ENCODE data around the gene ANKRD33B. TPM values are rescaled to one million over a fixed set of nuclear protein-coding genes. Genes with fewer than 3 reads are reported as not detected.

The ANKRD33B gene
- total and polyA plus RNA-seq, 2 experiments from 2014 or later = 2.9 to 15.4 TPM

DNA sequence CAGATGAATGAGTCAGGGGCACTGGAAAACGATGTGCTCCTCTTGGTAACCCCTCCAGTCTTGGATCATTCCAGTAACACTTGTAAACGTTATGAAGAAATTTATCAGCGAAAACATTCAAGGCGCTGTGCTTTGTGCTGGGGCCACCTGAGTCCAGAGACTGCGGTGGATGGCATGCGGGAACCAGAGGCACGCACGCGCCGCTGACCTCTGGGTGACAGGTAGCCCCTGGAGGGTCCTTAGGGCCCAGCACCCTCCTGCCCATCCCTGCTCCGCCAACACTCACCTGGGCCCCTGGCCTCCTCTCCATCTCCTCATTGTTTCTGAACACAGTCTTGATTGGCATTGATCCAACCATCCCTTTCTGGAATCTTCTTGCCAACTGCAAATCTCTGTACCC is 110.2 kb downstream of the ANKRD33B start:
- Histone ChIP-seq H3K27ac (ENCODE audit: low read depth) (no peak overlapping the region), H4K20me1 (replicated peaks; ENCODE audit: insufficient read depth) (no peaks in the 10 kb centered on the region), H3K79me2 (replicated peaks; ENCODE audit: insufficient read depth) (no peaks in the 10 kb centered on the region), H2AFZ (no peak overlapping the region), H3K4me3 (no peak overlapping the region), H3K4me1 (ENCODE audit: insufficient read depth) (no peaks in the 10 kb centered on the region), H3F3A (replicated peaks; ENCODE audit: low read depth) (no peaks in the 10 kb centered on the region), H3K27me3 (ENCODE audit: insufficient read depth) (no peaks in the 10 kb centered on the region), H3K36me3 (ENCODE audit: insufficient read depth) (no peaks in the 10 kb centered on the region), H3K4me2 (no peak overlapping the region), H3K9me2 (ENCODE audit: insufficient read depth) (no peaks in the 10 kb centered on the region)
- Mint-ChIP-seq H3K4me1 (peaks cover 2% of the 10 kb centered on the region; the same call in 2 of the 3 replicates), H3K36me3 (ENCODE audit: low read depth) (peaks cover 19% of the 10 kb centered on the region), H3K9me3 (peaks cover 9% of the 10 kb centered on the region; the same call in 2 of the 3 replicates), H3K27me3 (ENCODE audit: insufficient read depth, low read depth, poor library complexity) (peaks cover 14% of the 10 kb centered on the region), H3K27ac (no peak overlapping the region), H3K4me3 (no peak overlapping the region)
- TF ChIP-seq ZNF114 (CRISPR knock-in tag; IDR thresholded peaks at IDR 0.05) (no peak), ZNF331 (CRISPR knock-in tag; IDR thresholded peaks at IDR 0.05; ENCODE audit: low read depth) (no peak), POLR2AphosphoS5 (IDR thresholded peaks at IDR 0.05; ENCODE audit: low read depth) (no peak), STAT1 (IDR thresholded peaks at IDR 0.05; ENCODE audit: unreplicated experiment) (no peak), EZH2 (IDR thresholded peaks at IDR 0.05; ENCODE audit: low read depth, unreplicated experiment) (no peak), CREB1 (CRISPR knock-in tag; IDR thresholded peaks at IDR 0.05; ENCODE audit: low read depth) (no peak), JUNB (IDR thresholded peaks at IDR 0.05; ENCODE audit: unreplicated experiment) (no peak), EZH2phosphoT487 (IDR thresholded peaks at IDR 0.05; ENCODE audit: unreplicated experiment) (no peak), NANOG (IDR thresholded peaks at IDR 0.05; ENCODE audit: borderline replicate concordance) (no peak)
- TF ChIP-seq, protein P1, sequence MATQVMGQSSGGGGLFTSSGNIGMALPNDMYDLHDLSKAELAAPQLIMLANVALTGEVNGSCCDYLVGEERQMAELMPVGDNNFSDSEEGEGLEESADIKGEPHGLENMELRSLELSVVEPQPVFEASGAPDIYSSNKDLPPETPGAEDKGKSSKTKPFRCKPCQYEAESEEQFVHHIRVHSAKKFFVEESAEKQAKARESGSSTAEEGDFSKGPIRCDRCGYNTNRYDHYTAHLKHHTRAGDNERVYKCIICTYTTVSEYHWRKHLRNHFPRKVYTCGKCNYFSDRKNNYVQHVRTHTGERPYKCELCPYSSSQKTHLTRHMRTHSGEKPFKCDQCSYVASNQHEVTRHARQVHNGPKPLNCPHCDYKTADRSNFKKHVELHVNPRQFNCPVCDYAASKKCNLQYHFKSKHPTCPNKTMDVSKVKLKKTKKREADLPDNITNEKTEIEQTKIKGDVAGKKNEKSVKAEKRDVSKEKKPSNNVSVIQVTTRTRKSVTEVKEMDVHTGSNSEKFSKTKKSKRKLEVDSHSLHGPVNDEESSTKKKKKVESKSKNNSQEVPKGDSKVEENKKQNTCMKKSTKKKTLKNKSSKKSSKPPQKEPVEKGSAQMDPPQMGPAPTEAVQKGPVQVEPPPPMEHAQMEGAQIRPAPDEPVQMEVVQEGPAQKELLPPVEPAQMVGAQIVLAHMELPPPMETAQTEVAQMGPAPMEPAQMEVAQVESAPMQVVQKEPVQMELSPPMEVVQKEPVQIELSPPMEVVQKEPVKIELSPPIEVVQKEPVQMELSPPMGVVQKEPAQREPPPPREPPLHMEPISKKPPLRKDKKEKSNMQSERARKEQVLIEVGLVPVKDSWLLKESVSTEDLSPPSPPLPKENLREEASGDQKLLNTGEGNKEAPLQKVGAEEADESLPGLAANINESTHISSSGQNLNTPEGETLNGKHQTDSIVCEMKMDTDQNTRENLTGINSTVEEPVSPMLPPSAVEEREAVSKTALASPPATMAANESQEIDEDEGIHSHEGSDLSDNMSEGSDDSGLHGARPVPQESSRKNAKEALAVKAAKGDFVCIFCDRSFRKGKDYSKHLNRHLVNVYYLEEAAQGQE (IDR thresholded peaks at IDR 0.05; ENCODE audit: unreplicated experiment) = no peak
- TF ChIP-seq, protein P2, sequence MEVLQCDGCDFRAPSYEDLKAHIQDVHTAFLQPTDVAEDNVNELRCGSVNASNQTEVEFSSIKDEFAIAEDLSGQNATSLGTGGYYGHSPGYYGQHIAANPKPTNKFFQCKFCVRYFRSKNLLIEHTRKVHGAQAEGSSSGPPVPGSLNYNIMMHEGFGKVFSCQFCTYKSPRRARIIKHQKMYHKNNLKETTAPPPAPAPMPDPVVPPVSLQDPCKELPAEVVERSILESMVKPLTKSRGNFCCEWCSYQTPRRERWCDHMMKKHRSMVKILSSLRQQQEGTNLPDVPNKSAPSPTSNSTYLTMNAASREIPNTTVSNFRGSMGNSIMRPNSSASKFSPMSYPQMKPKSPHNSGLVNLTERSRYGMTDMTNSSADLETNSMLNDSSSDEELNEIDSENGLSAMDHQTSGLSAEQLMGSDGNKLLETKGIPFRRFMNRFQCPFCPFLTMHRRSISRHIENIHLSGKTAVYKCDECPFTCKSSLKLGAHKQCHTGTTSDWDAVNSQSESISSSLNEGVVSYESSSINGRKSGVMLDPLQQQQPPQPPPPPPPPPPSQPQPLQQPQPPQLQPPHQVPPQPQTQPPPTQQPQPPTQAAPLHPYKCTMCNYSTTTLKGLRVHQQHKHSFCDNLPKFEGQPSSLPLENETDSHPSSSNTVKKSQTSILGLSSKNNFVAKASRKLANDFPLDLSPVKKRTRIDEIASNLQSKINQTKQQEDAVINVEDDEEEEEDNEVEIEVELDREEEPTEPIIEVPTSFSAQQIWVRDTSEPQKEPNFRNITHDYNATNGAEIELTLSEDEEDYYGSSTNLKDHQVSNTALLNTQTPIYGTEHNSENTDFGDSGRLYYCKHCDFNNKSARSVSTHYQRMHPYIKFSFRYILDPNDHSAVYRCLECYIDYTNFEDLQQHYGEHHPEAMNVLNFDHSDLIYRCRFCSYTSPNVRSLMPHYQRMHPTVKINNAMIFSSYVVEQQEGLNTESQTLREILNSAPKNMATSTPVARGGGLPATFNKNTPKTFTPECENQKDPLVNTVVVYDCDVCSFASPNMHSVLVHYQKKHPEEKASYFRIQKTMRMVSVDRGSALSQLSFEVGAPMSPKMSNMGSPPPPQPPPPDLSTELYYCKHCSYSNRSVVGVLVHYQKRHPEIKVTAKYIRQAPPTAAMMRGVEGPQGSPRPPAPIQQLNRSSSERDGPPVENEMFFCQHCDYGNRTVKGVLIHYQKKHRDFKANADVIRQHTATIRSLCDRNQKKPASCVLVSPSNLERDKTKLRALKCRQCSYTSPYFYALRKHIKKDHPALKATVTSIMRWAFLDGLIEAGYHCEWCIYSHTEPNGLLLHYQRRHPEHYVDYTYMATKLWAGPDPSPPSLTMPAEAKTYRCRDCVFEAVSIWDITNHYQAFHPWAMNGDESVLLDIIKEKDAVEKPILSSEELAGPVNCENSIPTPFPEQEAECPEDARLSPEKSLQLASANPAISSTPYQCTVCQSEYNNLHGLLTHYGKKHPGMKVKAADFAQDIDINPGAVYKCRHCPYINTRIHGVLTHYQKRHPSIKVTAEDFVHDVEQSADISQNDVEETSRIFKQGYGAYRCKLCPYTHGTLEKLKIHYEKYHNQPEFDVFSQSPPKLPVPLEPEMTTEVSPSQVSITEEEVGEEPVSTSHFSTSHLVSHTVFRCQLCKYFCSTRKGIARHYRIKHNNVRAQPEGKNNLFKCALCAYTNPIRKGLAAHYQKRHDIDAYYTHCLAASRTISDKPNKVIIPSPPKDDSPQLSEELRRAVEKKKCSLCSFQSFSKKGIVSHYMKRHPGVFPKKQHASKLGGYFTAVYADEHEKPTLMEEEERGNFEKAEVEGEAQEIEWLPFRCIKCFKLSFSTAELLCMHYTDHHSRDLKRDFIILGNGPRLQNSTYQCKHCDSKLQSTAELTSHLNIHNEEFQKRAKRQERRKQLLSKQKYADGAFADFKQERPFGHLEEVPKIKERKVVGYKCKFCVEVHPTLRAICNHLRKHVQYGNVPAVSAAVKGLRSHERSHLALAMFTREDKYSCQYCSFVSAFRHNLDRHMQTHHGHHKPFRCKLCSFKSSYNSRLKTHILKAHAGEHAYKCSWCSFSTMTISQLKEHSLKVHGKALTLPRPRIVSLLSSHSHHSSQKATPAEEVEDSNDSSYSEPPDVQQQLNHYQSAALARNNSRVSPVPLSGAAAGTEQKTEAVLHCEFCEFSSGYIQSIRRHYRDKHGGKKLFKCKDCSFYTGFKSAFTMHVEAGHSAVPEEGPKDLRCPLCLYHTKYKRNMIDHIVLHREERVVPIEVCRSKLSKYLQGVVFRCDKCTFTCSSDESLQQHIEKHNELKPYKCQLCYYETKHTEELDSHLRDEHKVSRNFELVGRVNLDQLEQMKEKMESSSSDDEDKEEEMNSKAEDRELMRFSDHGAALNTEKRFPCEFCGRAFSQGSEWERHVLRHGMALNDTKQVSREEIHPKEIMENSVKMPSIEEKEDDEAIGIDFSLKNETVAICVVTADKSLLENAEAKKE (CRISPR knock-in tag; IDR thresholded peaks at IDR 0.05) = no peak
- TF ChIP-seq, protein P3, sequence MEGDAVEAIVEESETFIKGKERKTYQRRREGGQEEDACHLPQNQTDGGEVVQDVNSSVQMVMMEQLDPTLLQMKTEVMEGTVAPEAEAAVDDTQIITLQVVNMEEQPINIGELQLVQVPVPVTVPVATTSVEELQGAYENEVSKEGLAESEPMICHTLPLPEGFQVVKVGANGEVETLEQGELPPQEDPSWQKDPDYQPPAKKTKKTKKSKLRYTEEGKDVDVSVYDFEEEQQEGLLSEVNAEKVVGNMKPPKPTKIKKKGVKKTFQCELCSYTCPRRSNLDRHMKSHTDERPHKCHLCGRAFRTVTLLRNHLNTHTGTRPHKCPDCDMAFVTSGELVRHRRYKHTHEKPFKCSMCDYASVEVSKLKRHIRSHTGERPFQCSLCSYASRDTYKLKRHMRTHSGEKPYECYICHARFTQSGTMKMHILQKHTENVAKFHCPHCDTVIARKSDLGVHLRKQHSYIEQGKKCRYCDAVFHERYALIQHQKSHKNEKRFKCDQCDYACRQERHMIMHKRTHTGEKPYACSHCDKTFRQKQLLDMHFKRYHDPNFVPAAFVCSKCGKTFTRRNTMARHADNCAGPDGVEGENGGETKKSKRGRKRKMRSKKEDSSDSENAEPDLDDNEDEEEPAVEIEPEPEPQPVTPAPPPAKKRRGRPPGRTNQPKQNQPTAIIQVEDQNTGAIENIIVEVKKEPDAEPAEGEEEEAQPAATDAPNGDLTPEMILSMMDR (conservative IDR thresholded peaks at IDR 0.05; ENCODE audit: low read depth in 2 of 2) = no peak
- TF ChIP-seq, protein P4, sequence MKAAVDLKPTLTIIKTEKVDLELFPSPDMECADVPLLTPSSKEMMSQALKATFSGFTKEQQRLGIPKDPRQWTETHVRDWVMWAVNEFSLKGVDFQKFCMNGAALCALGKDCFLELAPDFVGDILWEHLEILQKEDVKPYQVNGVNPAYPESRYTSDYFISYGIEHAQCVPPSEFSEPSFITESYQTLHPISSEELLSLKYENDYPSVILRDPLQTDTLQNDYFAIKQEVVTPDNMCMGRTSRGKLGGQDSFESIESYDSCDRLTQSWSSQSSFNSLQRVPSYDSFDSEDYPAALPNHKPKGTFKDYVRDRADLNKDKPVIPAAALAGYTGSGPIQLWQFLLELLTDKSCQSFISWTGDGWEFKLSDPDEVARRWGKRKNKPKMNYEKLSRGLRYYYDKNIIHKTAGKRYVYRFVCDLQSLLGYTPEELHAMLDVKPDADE (IDR thresholded peaks at IDR 0.05) = no peak
- ATAC-seq = no peak
- DNase-seq (ENCODE audit: low spot score) = no peak

Data from GM23338 (cell line).